Keratinocyte (primary cell): ENCODE data around the gene TMEM106B. TPM values are rescaled to one million over a fixed set of nuclear protein-coding genes. Genes with fewer than 3 reads are reported as not detected.
A peak's percentile ranks its signal among the peaks of the same experiment; 100 is the strongest.

Experiments used
- DNase-seq: peaks from one replicate; pipeline ENCODE4 v3.0.0-alpha.2; 2011; ENCODE audit warnings: low read depth, missing footprints, low spot score
- FAIRE-seq: peaks from 2 replicates; lab custom pipeline; 2011; peaks lifted over from hg19 to GRCh38; lab: Jason Lieb, UNC
- H2AFZ ChIP-seq: 2 replicates; pipeline ENCODE4 v1.6.0; 2012; ENCODE audit warnings: low read length, control low read depth, inconsistent platforms; ENCODE audit not compliant: control insufficient read depth
- H3K27ac ChIP-seq: 2 replicates; pipeline ENCODE4 v1.5.1; 2011; ENCODE audit warnings: low read length; ENCODE audit not compliant: control insufficient read depth, insufficient read depth
- H3K27me3 ChIP-seq: 3 replicates; pipeline ENCODE4 v1.6.0; 2011; ENCODE audit warnings: low read length; ENCODE audit not compliant: control insufficient read depth, insufficient read depth; ENCODE audit errors: extremely low read depth
- H3K36me3 ChIP-seq, 2 experiments: 2 replicates in 1 of 2; 3 replicates in 1 of 2; pipeline ENCODE4 v1.5.1; 2011; ENCODE audit warnings: low read length in 2 of 2, mild to moderate bottlenecking in 1 of 2; ENCODE audit not compliant: control insufficient read depth in 2 of 2, insufficient read depth in 2 of 2; ENCODE audit errors: extremely low read depth in 1 of 2
- H3K4me1 ChIP-seq: 3 replicates; pipeline ENCODE4 v1.5.1; 2011; ENCODE audit warnings: low read length; ENCODE audit not compliant: control insufficient read depth, insufficient read depth; ENCODE audit errors: extremely low read depth
- H3K4me2 ChIP-seq: 3 replicates; pipeline ENCODE4 v1.6.0; 2011; ENCODE audit warnings: low read depth, low read length; ENCODE audit not compliant: control insufficient read depth, insufficient read depth; ENCODE audit errors: extremely low read depth
- H3K4me3 ChIP-seq, 3 experiments: fragments of 200-600 bp in 1 of 3; sonication (generic) in 1 of 3; 2 replicates in 2 of 3; 3 replicates in 1 of 3; pipeline ENCODE4 v1.5.1; 2011 to 2016; ENCODE audit warnings: low read length in 3 of 3, mild to moderate bottlenecking in 3 of 3, control low read depth in 2 of 3, inconsistent platforms in 1 of 3, low read depth in 1 of 3, mixed read lengths in 1 of 3, mixed run types in 1 of 3, moderate library complexity in 1 of 3; ENCODE audit not compliant: control insufficient read depth in 2 of 3, insufficient read depth in 2 of 3; ENCODE audit errors: extremely low read depth in 1 of 3
- H3K79me2 ChIP-seq: 2 replicates; pipeline ENCODE4 v1.6.0; 2012; ENCODE audit warnings: low read length; ENCODE audit not compliant: control insufficient read depth, insufficient read depth
- H3K9ac ChIP-seq: 3 replicates; pipeline ENCODE4 v1.6.0; 2011; ENCODE audit warnings: low read length; ENCODE audit not compliant: control insufficient read depth, insufficient read depth; ENCODE audit errors: extremely low read depth
- H3K9me1 ChIP-seq: 3 replicates; pipeline ENCODE4 v1.6.0; 2011; ENCODE audit warnings: low read length; ENCODE audit not compliant: control insufficient read depth, insufficient read depth; ENCODE audit errors: extremely low read depth
- H3K9me3 ChIP-seq: 2 replicates; pipeline ENCODE4 v1.5.1; 2012; ENCODE audit warnings: low read depth, low read length; ENCODE audit not compliant: control insufficient read depth
- H4K20me1 ChIP-seq: 3 replicates; pipeline ENCODE4 v1.6.0; 2011; ENCODE audit warnings: low read length; ENCODE audit not compliant: control insufficient read depth, insufficient read depth; ENCODE audit errors: extremely low read depth
- CTCF ChIP-seq, 3 experiments: IDR thresholded peaks in 1 of 3; conservative IDR thresholded peaks in 1 of 3; optimal IDR thresholded peaks in 1 of 3; 2 replicates in 2 of 3; 3 replicates in 1 of 3; pipeline versions ENCODE3 to v1.5.1; 2011; ENCODE audit warnings: low read length in 3 of 3, mild to moderate bottlenecking in 3 of 3, moderate library complexity in 2 of 3, control low read depth in 1 of 3, inconsistent platforms in 1 of 3; ENCODE audit not compliant: insufficient read depth in 2 of 3; ENCODE audit errors: extremely low read depth in 1 of 3
- EZH2 ChIP-seq: IDR thresholded peaks from one replicate; pipeline ENCODE4 v1.6.1; 2012; ENCODE audit warnings: inconsistent platforms, mild to moderate bottlenecking, low read length, moderate library complexity
- dilution Hi-C: fragments of 300-500 bp; cut with MboI; formaldehyde crosslinking; loops from one replicate; pipeline ENCODE4 v1.7.0; 2020; ENCODE audit warnings: low sequenced_read_pairs; ENCODE audit not compliant: extremely low pct_ligation_motif_present
- polyA plus RNA-seq, 5 experiments: library from polyadenylated mRNA; depleted of rRNA in 3 of 5; stranded (reverse) in 3 of 5; stranded (forward) in 1 of 5; unstranded in 1 of 5; fragments of >200 nt; gene quantifications; 1 replicate in 1 of 5; 2 replicates in 3 of 5; 3 replicates in 1 of 5; pipeline versions ENCODE4 v1.2.1 to v1.2.3, GENCODE V29; 2011 to 2012; ENCODE audit warnings: missing spikeins in 2 of 5, low read depth in 1 of 5, low replicate concordance in 1 of 5

The TMEM106B gene
- polyA plus RNA-seq, 1 donor (not counting 4 experiments of a cell fraction or from before 2014, with no cell fraction given) = 32.9 TPM

GRCh38 chr7:12290761-12291160, 79.7 kb downstream of the TMEM106B start:
- no peaks in the 10 kb centered on the region for H3K9me3 ChIP-seq
- H3K4me3 ChIP-seq = no peak overlapping the region
- DNase-seq (no peak), FAIRE-seq (no peak)
- H3K4me2 ChIP-seq = no peak overlapping the region
- H3K4me1 ChIP-seq = no peaks in the 10 kb centered on the region
- TF ChIP-seq CTCF (optimal IDR thresholded peaks at IDR 0.05 in 1 of 3, IDR thresholded peaks at IDR 0.05 in 1 of 3, conservative IDR thresholded peaks at IDR 0.05 in 1 of 3; ENCODE audit: extremely low read depth in 1 of 3, insufficient read depth in 2 of 3, low read length in 3 of 3) (no peak), EZH2 (no peak)
- H3K27me3 ChIP-seq = no peaks in the 10 kb centered on the region
- no peak overlapping the region for H3K9ac ChIP-seq
- no peaks in the 10 kb centered on the region for H3K36me3 ChIP-seq
- H3K9me1 ChIP-seq = no peaks in the 10 kb centered on the region
- H4K20me1 ChIP-seq = no peaks in the 10 kb centered on the region
- H2AFZ ChIP-seq = no peak overlapping the region
- dilution Hi-C loops = no loop called here
- no peaks in the 10 kb centered on the region for H3K79me2 ChIP-seq
- H3K27ac ChIP-seq = no peak overlapping the region

GRCh38 chr7:12291870-12292269, 80.8 kb downstream of the TMEM106B start:
- DNase-seq = no peak

More at GRCh38 chr7:12291870-12292269, 80.8 kb downstream of the TMEM106B start:
- Histone ChIP-seq H3K9me3 (no peaks in the 10 kb centered on the region), H3K79me2 (no peaks in the 10 kb centered on the region), H3K27me3 (no peaks in the 10 kb centered on the region), H3K27ac (no peak overlapping the region), H3K4me3 (no peak overlapping the region), H2AFZ (no peak overlapping the region), H3K4me2 (no peak overlapping the region), H3K9me1 (no peaks in the 10 kb centered on the region), H3K36me3 (no peaks in the 10 kb centered on the region), H3K9ac (no peak overlapping the region), H3K4me1 (no peaks in the 10 kb centered on the region), H4K20me1 (no peaks in the 10 kb centered on the region)
- dilution Hi-C loops = no loop called here
- FAIRE-seq = no peak
- no peak for TF ChIP-seq EZH2
- peak; percentile 18 to 28 (median 20) for TF ChIP-seq CTCF (optimal IDR thresholded peaks at IDR 0.05 in 1 of 3, IDR thresholded peaks at IDR 0.05 in 1 of 3, conservative IDR thresholded peaks at IDR 0.05 in 1 of 3; ENCODE audit: extremely low read depth in 1 of 3, insufficient read depth in 2 of 3, low read length in 3 of 3)

Other genes starting within 250 kb of the TMEM106B start
- gene VWDE, start 192.6 kb downstream of the TMEM106B start, polyA plus RNA-seq = 0.01 to 0.15 TPM (median 0.01 TPM) in 3 replicates